ENCODE measurements around the gene IRF7.

The IRF7 gene

GRCh38 chr11:640021-640706 is 24.4 kb upstream of the IRF7 start:
- no peak for DNase-seq (ENCODE audit: low spot score)

GRCh38 chr11:639332-639955 is 23.7 kb upstream of the IRF7 start:
- DNase-seq (ENCODE audit: low spot score): no peak

GRCh38 chr11:638631-639331 is 23.0 kb upstream of the IRF7 start:
- no peak for DNase-seq (ENCODE audit: low spot score)

GRCh38 chr11:637593-638521 is 22.1 kb upstream of the IRF7 start:
- no peak for DNase-seq (ENCODE audit: low spot score)

GRCh38 chr11:637333-637592 is 21.5 kb upstream of the IRF7 start:
- DNase-seq (ENCODE audit: low spot score): no peak

GRCh38 chr11:636511-637332 is 21.0 kb upstream of the IRF7 start, which contains the start of gene DRD4:
TSS of gene DRD4 (plus strand) at chr11:637269. CDS start at chr11:637305, 36 bp downstream.
- no peak for DNase-seq (ENCODE audit: low spot score)

- no peak for DNase-seq (ENCODE audit: low spot score)
Observed at GRCh38 chr11:635945-636510, 20.3 kb upstream of the IRF7 start.

- no peak for DNase-seq (ENCODE audit: low spot score)
Observed at GRCh38 chr11:630871-631270, 15.1 kb upstream of the IRF7 start.

- DNase-seq (ENCODE audit: low spot score): peak; percentile 9
Observed at GRCh38 chr11:629237-629583, 13.5 kb upstream of the IRF7 start.

- DNase-seq (ENCODE audit: low spot score): no peak
Observed at GRCh38 chr11:628056-628455, 12.3 kb upstream of the IRF7 start.

- no peak for DNase-seq (ENCODE audit: low spot score)
Observed at GRCh38 chr11:627308-627576, 11.5 kb upstream of the IRF7 start.

GRCh38 chr11:626475-627307 is 10.9 kb upstream of the IRF7 start, which contains the start of gene SCT:
TSS of gene SCT (minus strand) at chr11:627181. CDS start at chr11:627143, 38 bp downstream.
- no peak for DNase-seq (ENCODE audit: low spot score)

GRCh38 chr11:625636-626268 is 10.0 kb upstream of the IRF7 start:
- no peak for DNase-seq (ENCODE audit: low spot score)

- DNase-seq (ENCODE audit: low spot score): no peak
Observed at GRCh38 chr11:624705-625635, 9.2 kb upstream of the IRF7 start, which contains the start of gene CDHR5. TSS of gene CDHR5 (minus strand) at chr11:624955. CDS start at chr11:624902, 53 bp downstream.

GRCh38 chr11:623999-624704 is 8.4 kb upstream of the IRF7 start:
- DNase-seq (ENCODE audit: low spot score): no peak

- DNase-seq (ENCODE audit: low spot score): no peak
Observed at GRCh38 chr11:623349-623869, 7.7 kb upstream of the IRF7 start.

GRCh38 chr11:621838-622237 is 6.1 kb upstream of the IRF7 start:
- no peak for DNase-seq (ENCODE audit: low spot score)

Measured in CD4-positive, alpha-beta T cell treated with Interleukin-15 for 4 hours (primary cell).